GM21447 (cell line): ENCODE results near the gene CSF3.

Experiments used
- ATAC-seq: cut with Tn5 transposase; IDR thresholded peaks from one replicate; pipeline ENCODE4 v1.9.1; 2021; ENCODE audit not compliant: unreplicated experiment

The CSF3 gene

GRCh38 chr17:40015005-40015997 is at the start of gene CSF3:
TSS of gene CSF3 (plus strand) at chr17:40015440. CDS start at chr17:40015475, 35 bp downstream.
- no peak for ATAC-seq

- no peak for ATAC-seq
These were observed 48.5 kb upstream of the CSF3 start for GRCh38 chr17:39966771-39967170.

GRCh38 chr17:39968761-39969160 is 46.5 kb upstream of the CSF3 start:
- no peak for ATAC-seq

GRCh38 chr17:39969375-39969774 is 45.9 kb upstream of the CSF3 start:
- ATAC-seq = no peak

GRCh38 chr17:39970157-39970692 is 45.0 kb upstream of the CSF3 start:
- ATAC-seq = no peak

- ATAC-seq = no peak
These were observed 44.1 kb upstream of the CSF3 start for GRCh38 chr17:39971076-39971603.

GRCh38 chr17:39972271-39972670 is 43.0 kb upstream of the CSF3 start:
- no peak for ATAC-seq

GRCh38 chr17:39973496-39973895 is 41.7 kb upstream of the CSF3 start:
- no peak for ATAC-seq

GRCh38 chr17:39974433-39974832 is 40.8 kb upstream of the CSF3 start:
- ATAC-seq = no peak

GRCh38 chr17:39975801-39976200 is 39.4 kb upstream of the CSF3 start:
- ATAC-seq = no peak

- ATAC-seq = no peak
These were observed 36.1 kb upstream of the CSF3 start for GRCh38 chr17:39979016-39979670.

GRCh38 chr17:39979893-39980350 is 35.3 kb upstream of the CSF3 start:
- peak; percentile 8 for ATAC-seq

GRCh38 chr17:39980351-39981206 is 34.7 kb upstream of the CSF3 start, which contains the start of gene PSMD3:
TSS of gene PSMD3 (plus strand) at chr17:39980807. CDS start at chr17:39980971, 164 bp downstream.
- peak; percentile 92 for ATAC-seq

- ATAC-seq = no peak
These were observed 34.0 kb upstream of the CSF3 start for GRCh38 chr17:39981207-39981741.

- ATAC-seq = no peak
These were observed 33.4 kb upstream of the CSF3 start for GRCh38 chr17:39981766-39982375.

- no peak for ATAC-seq
These were observed 26.9 kb upstream of the CSF3 start for GRCh38 chr17:39988206-39988810.

GRCh38 chr17:39994448-39994847 is 20.8 kb upstream of the CSF3 start:
- no peak for ATAC-seq

GRCh38 chr17:39995438-39995837 is 19.8 kb upstream of the CSF3 start:
- ATAC-seq = no peak

GRCh38 chr17:39996162-39996561 is 19.1 kb upstream of the CSF3 start:
- ATAC-seq = no peak
